Measurements from ENCODE around the gene HDAC5. TPM values are rescaled to one million over a fixed set of nuclear protein-coding genes. Genes with fewer than 3 reads are reported as not detected.
"Not testable (repeated sequence)": the region's sequence is repeated elsewhere in the genome, so short reads cannot be mapped to it uniquely, and the experiment has no call there.

Gene HDAC5
- total and polyA plus RNA-seq, 12 donors: 4.8 to 144 (median 73.0) TPM

GRCh38 chr17:44146375-44147346 lies 23.2 kb upstream of the HDAC5 start:
- no peak overlapping the region for H3K4me3 ChIP-seq
- H3K27me3 ChIP-seq: no peaks in the 10 kb centered on the region
- peaks cover 4 to 5% of the 10 kb centered on the region in 2 donors for H3K4me1 ChIP-seq (replicated peaks in 1 of 2)
- WGBS, 4 donors: 47 to 69% (median 53%) methylated on average over 2 of the region's 2 CpGs
- no peaks in the 10 kb centered on the region for H3K36me3 ChIP-seq (replicated peaks in 1 of 2)
- H3K9me3 ChIP-seq (replicated peaks in 1 of 3): no peaks in the 10 kb centered on the region
- no peak for TF ChIP-seq POLR2A (IDR thresholded peaks at IDR 0.05)
- TF ChIP-seq, protein P1, sequence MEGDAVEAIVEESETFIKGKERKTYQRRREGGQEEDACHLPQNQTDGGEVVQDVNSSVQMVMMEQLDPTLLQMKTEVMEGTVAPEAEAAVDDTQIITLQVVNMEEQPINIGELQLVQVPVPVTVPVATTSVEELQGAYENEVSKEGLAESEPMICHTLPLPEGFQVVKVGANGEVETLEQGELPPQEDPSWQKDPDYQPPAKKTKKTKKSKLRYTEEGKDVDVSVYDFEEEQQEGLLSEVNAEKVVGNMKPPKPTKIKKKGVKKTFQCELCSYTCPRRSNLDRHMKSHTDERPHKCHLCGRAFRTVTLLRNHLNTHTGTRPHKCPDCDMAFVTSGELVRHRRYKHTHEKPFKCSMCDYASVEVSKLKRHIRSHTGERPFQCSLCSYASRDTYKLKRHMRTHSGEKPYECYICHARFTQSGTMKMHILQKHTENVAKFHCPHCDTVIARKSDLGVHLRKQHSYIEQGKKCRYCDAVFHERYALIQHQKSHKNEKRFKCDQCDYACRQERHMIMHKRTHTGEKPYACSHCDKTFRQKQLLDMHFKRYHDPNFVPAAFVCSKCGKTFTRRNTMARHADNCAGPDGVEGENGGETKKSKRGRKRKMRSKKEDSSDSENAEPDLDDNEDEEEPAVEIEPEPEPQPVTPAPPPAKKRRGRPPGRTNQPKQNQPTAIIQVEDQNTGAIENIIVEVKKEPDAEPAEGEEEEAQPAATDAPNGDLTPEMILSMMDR (IDR thresholded peaks at IDR 0.05): no peak
- peak overlapping the region in 1 of 5 donors; percentile 14 for H3K27ac ChIP-seq
- DNase-seq: no peak
- intact Hi-C loops (cut with DNase I): no loop called here

GRCh38 chr17:44144966-44145739 lies 21.7 kb upstream of the HDAC5 start:
- peak overlapping the region in 1 of 5 donors; percentile 34 for H3K27ac ChIP-seq
- no peaks in the 10 kb centered on the region for H3K27me3 ChIP-seq
- DNase-seq: peak in 1 of 7 donors; percentile 29
- WGBS, 4 donors: 85 to 89% (median 87%) methylated on average over 7 of the region's 7 CpGs
- intact Hi-C loops (cut with DNase I): no loop called here
- H3K4me1 ChIP-seq (replicated peaks in 1 of 2): peaks cover 4 to 5% of the 10 kb centered on the region in 2 donors
- no peaks in the 10 kb centered on the region for H3K36me3 ChIP-seq (replicated peaks in 1 of 2)
- no peak for TF ChIP-seq POLR2A (IDR thresholded peaks at IDR 0.05)
- TF ChIP-seq, protein P1 (IDR thresholded peaks at IDR 0.05): no peak
- no peaks in the 10 kb centered on the region for H3K9me3 ChIP-seq (replicated peaks in 1 of 3)
- no peak overlapping the region for H3K4me3 ChIP-seq

- intact Hi-C loops (cut with DNase I); H3K36me3 ChIP-seq (replicated peaks in 1 of 2); H3K4me3 ChIP-seq; H3K27me3 ChIP-seq; DNase-seq; H3K9me3 ChIP-seq (replicated peaks in 1 of 3); H3K4me1 ChIP-seq (replicated peaks in 1 of 2): not testable (repeated sequence)
- H3K27ac ChIP-seq: peak overlapping the region in 1 of 5 donors; percentile 34
- WGBS, 4 donors: 88 to 96% (median 92%) methylated on average over 8 of the region's 8 CpGs
These were observed 20.5 kb upstream of the HDAC5 start for GRCh38 chr17:44143921-44144320.

DNA sequence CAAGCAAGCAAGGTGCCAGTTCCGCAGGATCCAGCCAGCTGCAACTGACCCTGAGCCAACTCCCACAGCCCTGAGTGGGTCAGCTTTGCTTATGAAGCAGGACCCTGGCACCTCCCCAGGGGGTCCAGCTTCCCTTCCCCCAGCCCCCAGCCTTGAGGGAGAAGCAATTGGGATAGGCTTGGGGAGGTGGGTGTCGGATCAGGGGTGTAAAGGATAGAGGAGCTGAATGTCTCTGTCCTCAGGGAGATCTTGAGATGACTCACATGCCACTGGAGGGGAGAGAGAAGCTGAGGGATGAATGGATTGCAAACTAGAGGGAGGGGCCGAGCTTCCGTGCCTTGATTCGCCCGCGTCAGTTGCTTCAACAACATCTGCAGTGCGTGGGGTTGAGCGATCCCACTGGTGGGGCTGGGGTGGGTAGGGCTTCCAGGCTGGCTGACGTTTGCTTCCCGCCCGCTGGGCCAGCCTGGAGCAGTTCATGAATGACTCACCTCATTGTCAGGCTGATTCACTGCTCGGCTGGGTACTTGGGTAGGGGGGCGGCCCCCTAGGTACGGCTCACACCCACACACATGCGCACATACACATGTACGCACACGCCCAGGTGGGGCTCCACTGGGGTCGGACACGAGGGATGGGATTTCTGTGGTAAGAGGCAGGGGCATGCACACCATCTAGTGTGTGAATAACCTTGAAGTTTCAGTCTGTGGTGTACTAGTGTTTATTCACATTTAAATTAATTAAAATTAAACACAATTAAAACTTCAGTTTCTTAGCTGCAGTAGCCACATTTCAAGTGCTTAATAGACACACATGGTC lies 14.7 kb upstream of the HDAC5 start:
- DNase-seq: peak; percentile 89 to 97 (median 97)
- TF ChIP-seq, protein P1 (IDR thresholded peaks at IDR 0.05): no peak
- TF ChIP-seq POLR2A (IDR thresholded peaks at IDR 0.05): peak in 1 of 2 donors; percentile 60
- Histone ChIP-seq H3K4me3 (peak overlapping the region in 1 of 4 donors; percentile 30), H3K4me1 (replicated peaks in 1 of 2) (peaks cover 15% of the 10 kb centered on the region in 2 donors), H3K36me3 (replicated peaks in 1 of 2) (no peaks in the 10 kb centered on the region), H3K27ac (peak overlapping the region in 4 of 5 donors; percentile 30 to 77 (median 58)), H3K27me3 (no peaks in the 10 kb centered on the region), H3K9me3 (replicated peaks in 1 of 3) (no peaks in the 10 kb centered on the region)
- intact Hi-C loops (cut with DNase I): no loop called here
- WGBS, 4 donors: 1 to 6% (median 3%) methylated on average over 10 to 20 of the region's 20 CpGs

All from adrenal gland (tissue), 12 donors.